Osteocyte (in vitro differentiated cells): ENCODE measurements around the gene CDC6. TPM values are rescaled to one million over a fixed set of nuclear protein-coding genes. Genes with fewer than 3 reads are reported as not detected.

ENCODE experiments used
- DNase-seq: peaks from one replicate; pipeline ENCODE4 v3.0.0; 2021; ENCODE audit warnings: mixed read lengths; ENCODE audit not compliant: unreplicated experiment; ENCODE audit errors: extremely low spot score
- H3K27ac Mint-ChIP-seq: one replicate; pipeline ENCODE4 v1.8.0; 2021; ENCODE audit warnings: mild to moderate bottlenecking, mixed read lengths; ENCODE audit not compliant: unreplicated experiment
- H3K27me3 Mint-ChIP-seq: one replicate; pipeline ENCODE4 v1.8.0; 2021; ENCODE audit warnings: mixed read lengths; ENCODE audit not compliant: unreplicated experiment
- H3K36me3 Mint-ChIP-seq: one replicate; pipeline ENCODE4 v1.8.0; 2021; ENCODE audit warnings: mixed read lengths; ENCODE audit not compliant: unreplicated experiment
- H3K4me1 Mint-ChIP-seq: one replicate; pipeline ENCODE4 v1.8.0; 2021; ENCODE audit warnings: mixed read lengths; ENCODE audit not compliant: unreplicated experiment
- H3K4me3 Mint-ChIP-seq: one replicate; pipeline ENCODE4 v1.8.0; 2021; ENCODE audit warnings: mild to moderate bottlenecking, moderate library complexity, mixed read lengths; ENCODE audit not compliant: unreplicated experiment
- H3K9me3 Mint-ChIP-seq: one replicate; pipeline ENCODE4 v1.8.0; 2021; ENCODE audit warnings: mixed read lengths; ENCODE audit not compliant: unreplicated experiment
- CTCF ChIP-seq: fragments of 200-600 bp; sonication (generic); IDR thresholded peaks from 2 replicates; pipeline ENCODE4 v1.5.0; 2021; ENCODE audit warnings: antibody characterized with exemption, mild to moderate bottlenecking, moderate library complexity
- total RNA-seq: library from RNA; stranded (reverse); gene quantifications from 2 replicates; pipeline ENCODE4 v1.2.1, GENCODE V29; 2021

Gene CDC6
- total RNA-seq, 1 donor from 2014 or later = 10.8 TPM

- no peak for DNase-seq
- H3K9me3 Mint-ChIP-seq = no peaks in the 10 kb centered on the region
- no peak overlapping the region for H3K4me3 Mint-ChIP-seq
- peaks cover 23% of the 10 kb centered on the region for H3K4me1 Mint-ChIP-seq
- H3K27me3 Mint-ChIP-seq = no peaks in the 10 kb centered on the region
- no peak for TF ChIP-seq CTCF
- no peaks in the 10 kb centered on the region for H3K36me3 Mint-ChIP-seq
- H3K27ac Mint-ChIP-seq = no peak overlapping the region
Observed at GRCh38 chr17:40307001-40307730, 19.5 kb downstream of the CDC6 start.

GRCh38 chr17:40307740-40308239, 20.1 kb downstream of the CDC6 start:
- DNase-seq = no peak
- TF ChIP-seq CTCF = no peak
- H3K9me3 Mint-ChIP-seq = no peaks in the 10 kb centered on the region
- no peaks in the 10 kb centered on the region for H3K27me3 Mint-ChIP-seq
- H3K4me3 Mint-ChIP-seq = no peak overlapping the region
- no peaks in the 10 kb centered on the region for H3K36me3 Mint-ChIP-seq
- peaks cover 23% of the 10 kb centered on the region for H3K4me1 Mint-ChIP-seq
- no peak overlapping the region for H3K27ac Mint-ChIP-seq

GRCh38 chr17:40309031-40309948, 21.6 kb downstream of the CDC6 start, which contains the start of gene RARA:
RARA (plus strand) TSS chr17:40309180; CDS start chr17:40331219, 22,039 bp downstream.
- Mint-ChIP-seq H3K4me3 (no peak within 1 kb of the TSS), H3K4me1 (peaks cover 11% of the 10 kb centered on the region), H3K27ac (peak within 1 kb of the TSS; percentile 95), H3K27me3 (no peaks in the 10 kb centered on the region), H3K9me3 (no peaks in the 10 kb centered on the region), H3K36me3 (no peaks in the 10 kb centered on the region)
- DNase-seq = no peak
- no peak for TF ChIP-seq CTCF

GRCh38 chr17:40309949-40310510, 22.4 kb downstream of the CDC6 start:
- Mint-ChIP-seq H3K36me3 (no peaks in the 10 kb centered on the region), H3K4me3 (no peak overlapping the region), H3K4me1 (peaks cover 10% of the 10 kb centered on the region), H3K9me3 (no peaks in the 10 kb centered on the region), H3K27ac (peak overlapping the region; percentile 95), H3K27me3 (no peaks in the 10 kb centered on the region)
- no peak for DNase-seq
- TF ChIP-seq CTCF = no peak
